Activated CD4-positive, alpha-beta T cell treated with anti-CD3 and anti-CD28 coated beads, Interleukin-2, amount 50 U/mL, for 48 hours (primary cell): Measurements from ENCODE around the gene PBRM1.
"Not testable (repeated sequence)": the region's sequence is repeated elsewhere in the genome, so short reads cannot be mapped to it uniquely, and the experiment has no call there.

Experiments
- DNase-seq, 2 experiments: peaks; one replicate each; pipeline ENCODE4 v3.0.0-alpha.2; 2020

Gene PBRM1

GRCh38 chr3:52534281-52535183 lies 151.2 kb downstream of the PBRM1 start:
- DNase-seq, result no peak

GRCh38 chr3:52533623-52534280 lies 152.0 kb downstream of the PBRM1 start, which contains the start of gene NT5DC2:
Gene NT5DC2 (minus strand): TSS chr3:52533857. CDS start chr3:52533737, 120 bp downstream.
- DNase-seq, result peak; percentile 64 to 65

DNA sequence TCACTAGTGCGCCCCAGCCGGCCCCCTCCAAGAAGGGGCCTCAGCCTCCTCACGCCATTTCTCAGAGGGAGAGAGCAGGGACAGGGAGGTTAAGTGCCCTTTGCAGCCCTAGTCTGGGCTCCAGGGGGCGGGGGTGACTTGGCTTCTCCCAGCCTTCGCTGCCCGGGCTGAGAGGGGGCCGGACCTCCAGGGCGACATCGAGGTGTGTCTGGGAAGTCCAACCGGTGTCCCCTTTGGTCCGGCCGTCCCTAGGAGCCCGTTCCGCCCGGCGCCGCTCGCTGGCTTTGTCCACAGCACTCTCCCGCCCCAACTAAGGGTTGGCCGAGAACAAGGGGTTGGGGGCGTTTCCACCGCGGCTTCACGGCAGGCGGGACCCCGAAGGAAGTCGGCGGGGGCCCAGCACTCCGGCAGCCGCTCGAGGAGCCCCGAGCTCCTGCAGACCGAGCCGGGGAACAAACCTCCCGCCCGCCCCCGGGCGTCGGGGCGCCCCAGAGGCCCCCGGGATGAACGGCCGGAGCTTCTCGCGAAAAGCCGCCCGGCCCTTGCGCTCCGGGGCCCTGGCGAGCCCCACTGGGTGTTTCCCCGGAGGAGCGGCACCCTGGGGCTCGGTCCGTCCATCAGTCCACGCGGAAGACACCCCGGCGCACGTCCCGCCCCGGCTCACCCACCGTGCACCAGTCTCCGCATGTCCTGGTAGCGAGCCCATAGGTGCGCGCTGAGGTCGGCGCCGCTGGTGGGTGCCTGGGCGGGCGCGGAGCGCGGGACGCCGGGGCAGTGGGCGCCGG lies 152.7 kb downstream of the PBRM1 start:
- DNase-seq, result peak; percentile 29 to 35

DNA sequence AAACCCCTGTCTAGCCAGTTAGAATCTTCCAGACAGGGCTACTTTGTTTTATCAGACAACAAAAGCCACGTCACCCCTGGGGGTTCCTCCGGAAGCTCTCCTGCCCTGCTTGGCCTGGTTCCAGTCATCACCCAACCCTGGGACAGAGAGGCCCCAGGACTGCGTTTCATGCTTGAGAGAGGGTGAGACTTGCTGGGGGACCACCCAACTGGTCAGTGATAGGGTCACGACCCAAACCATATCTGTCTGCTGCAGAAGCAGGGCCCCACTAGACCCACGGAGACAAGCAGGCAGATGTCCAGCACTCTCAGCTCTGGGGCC lies 153.2 kb downstream of the PBRM1 start:
- DNase-seq, result peak; percentile 23 to 24

- DNase-seq, result no peak
Observed at GRCh38 chr3:52531860-52532516, 153.7 kb downstream of the PBRM1 start.

DNA sequence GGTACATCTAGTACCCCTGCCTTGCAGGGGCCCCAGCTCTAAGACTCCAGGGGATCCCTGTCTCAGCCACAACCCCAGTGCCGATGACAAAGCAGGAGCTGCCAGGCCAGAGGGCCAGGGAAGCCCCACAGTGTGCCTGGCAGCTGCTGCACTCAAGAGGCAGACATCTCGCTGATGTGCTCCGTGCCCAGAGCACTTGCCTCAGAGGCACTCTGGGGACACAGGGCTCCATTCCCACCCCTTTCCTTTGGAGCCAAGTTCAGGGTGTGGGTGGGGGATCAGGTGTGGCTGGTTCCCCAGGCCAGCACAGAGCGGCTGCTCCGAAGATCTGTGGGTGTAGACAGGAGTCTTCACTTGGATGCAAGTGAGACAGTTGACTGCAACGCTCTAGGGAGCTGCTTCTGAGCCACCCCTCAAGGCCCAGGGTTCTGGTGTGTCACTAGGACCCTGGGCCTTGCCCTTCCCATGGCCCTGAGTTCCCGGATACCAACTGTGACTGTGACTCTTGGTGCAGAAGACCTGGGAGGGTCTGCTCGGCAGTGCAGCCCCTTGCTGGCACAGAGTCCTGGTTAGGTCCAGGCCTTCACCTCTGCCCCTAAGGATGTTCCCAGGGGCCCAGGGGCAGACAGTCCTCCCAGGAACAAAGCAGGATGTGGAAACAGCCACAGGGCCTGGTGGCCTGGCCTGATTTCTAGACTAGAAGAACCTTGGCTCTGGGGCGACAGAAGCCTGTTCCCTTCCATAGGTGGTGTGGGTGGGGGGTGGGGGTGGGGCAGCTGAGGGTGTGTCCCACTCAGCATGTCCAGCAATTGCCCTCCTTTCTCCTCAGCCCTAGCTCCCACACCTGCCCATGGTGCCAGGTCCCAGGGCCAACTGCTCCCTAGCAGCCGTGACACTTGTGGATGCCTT lies 154.5 kb downstream of the PBRM1 start:
- DNase-seq, result no peak

DNA sequence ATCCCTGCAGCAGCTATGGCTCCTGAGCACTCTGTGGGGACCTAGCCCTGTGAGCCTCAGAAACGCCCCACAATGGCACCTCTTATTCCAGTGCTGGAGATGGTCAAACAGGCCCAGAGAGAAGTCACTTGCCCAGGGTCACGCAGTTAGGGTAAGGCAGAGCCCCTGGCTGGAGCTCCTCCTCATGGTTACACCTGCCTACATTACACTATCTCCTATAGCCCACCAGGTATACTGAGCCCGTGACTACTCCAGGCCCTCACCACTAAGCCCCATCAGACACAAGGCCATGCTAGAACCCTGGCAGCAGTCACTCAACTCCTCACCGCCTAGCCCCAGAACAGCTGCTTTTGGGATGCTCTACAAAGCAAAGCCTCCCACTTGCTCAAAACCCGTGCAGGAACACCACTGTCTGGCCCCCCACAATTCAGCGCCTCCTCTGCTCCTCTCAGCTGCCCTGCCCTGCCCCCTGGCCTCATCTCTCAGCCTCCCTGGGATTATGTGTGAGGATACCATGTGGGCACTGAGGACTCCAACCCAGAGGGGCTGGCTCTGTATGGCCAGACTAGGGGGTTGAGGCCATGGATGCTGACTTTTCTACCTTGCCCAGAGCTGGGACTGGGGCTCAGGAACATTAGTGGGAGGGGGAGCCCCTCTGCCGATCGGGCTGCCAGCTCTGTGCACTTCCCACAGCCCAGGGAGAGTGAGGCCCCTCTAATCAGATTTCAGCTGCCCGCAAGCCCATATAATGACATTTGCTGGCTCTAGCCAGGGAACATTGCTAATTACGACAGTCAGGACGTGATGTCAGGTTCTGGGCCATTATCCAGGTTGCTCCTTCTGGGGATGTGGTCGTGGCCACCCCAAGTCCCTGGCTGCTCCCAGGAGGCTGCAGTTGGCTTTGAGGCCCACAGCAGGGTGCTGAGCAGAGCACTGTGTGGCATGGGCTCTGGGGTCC lies 156.1 kb downstream of the PBRM1 start:
- no peak for DNase-seq

DNA sequence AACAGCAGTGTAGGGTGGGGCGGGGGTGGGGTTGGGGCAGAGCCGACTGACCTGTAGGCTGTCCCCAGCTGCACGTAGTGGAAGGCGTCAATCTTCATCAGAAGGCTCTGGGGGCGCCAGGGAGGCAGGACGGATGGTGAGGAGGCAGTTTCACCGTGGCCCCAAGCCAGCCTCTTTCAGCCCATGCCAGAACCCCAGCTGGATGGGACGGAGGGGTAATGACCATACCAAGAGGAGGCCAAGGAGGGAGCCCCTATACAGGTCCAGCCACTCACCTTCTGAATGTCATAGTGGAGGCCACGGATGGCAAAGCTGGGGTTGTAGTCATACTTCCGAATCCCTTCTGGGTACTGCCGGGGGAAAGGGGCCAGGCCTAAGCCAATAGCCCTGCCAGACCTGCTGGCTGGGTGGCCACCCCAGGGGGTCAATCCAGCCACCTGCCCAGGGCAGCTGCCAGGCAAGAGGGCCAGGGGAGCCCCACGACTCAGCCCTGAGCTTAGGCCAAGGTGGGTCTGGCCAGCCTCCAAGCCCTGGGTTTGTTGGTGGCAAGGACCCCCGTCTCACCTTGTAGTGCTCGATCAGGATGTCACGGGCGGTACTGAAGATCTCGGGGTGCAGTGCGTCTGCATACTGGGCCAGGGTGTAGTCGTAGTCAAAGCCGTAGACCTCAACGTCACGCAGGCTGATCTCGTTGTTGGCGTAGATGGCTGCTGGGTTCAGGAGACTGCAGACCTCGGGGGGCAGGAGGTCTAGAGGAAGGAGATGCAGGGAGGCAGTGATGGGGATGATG lies 156.9 kb downstream of the PBRM1 start:
- no peak for DNase-seq

GRCh38 chr3:52527732-52528585 lies 157.8 kb downstream of the PBRM1 start:
- no peak for DNase-seq

GRCh38 chr3:52527039-52527731 lies 158.5 kb downstream of the PBRM1 start:
- DNase-seq, result no peak

GRCh38 chr3:52526671-52527038 lies 159.1 kb downstream of the PBRM1 start:
- not testable (repeated sequence) for DNase-seq

DNA sequence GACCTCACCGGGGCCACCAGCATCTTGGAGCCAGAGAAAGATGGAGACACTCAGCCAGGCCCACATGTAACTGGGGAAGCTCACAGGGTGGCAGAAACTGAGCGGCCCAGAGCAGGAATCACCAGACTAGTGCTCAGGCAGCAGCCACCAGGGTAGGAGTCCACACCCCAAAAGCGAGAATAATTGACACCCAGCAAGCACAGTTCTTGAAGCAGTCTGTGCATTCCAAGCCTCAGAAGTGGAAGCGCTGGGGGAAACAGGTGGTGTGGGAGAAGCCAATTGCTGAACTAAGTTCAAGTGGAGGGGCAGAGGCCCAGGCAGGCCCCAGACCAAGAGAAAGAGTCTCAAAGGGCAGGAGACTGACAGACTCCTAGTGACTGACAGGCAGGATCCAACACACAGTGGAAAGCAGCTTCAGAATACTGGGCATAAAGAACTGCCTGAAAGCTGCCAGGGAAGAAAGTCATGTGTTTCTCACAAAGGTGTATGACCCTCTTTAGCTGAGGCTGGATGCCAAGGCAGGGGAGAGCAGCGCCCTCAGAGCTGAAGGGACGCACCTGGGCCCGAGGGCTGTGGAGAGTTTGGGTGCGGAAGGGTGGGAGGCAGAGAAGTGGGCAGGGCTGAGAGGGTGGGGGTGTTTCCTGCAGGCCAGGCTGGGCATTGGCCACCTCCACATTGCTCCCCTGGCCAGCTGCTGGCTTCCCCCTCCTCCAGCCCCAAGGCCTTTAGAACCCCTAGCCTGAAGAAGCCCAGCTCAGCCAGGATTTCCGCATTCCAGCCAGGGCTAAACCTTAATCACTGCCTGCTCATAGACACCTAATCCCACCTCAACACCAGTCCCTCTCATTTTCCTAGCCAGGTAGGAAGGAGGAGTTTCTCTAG lies 159.8 kb downstream of the PBRM1 start:
- no peak for DNase-seq

GRCh38 chr3:52524752-52525679 lies 160.7 kb downstream of the PBRM1 start:
- DNase-seq, result no peak

GRCh38 chr3:52524258-52524751 lies 161.4 kb downstream of the PBRM1 start:
- no peak for DNase-seq

GRCh38 chr3:52523386-52524257 lies 162.1 kb downstream of the PBRM1 start:
- DNase-seq, result no peak
